ENCODE measurements around the gene ZNF865. TPM values are rescaled to one million over a fixed set of nuclear protein-coding genes. Genes with fewer than 3 reads are reported as not detected.

Gene ZNF865
- total RNA-seq, 1 donor from 2014 or later = 0.79 TPM

DNA sequence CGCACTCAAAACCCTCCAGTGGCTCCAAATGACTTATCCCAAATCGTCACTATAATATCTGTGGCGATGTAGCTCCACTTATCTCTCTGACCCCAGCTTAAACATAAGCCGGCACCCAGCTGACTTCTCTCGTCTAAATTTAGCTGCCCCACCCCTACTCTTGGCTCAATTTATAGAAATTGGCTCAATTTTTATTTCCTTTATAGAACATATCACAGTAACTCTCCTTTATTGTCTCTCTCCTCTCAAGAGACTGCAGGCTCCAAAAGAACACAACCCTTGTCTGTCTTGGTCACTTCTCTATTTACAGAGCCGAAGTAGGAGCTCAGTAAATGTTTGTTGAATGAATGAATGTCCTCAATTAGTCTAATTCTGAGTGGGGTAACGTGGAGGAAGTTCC, 18.1 kb downstream of the ZNF865 start:
- no peak for DNase-seq (ENCODE audit: low read depth in 2 of 2)

- DNase-seq (ENCODE audit: low read depth in 2 of 2) = peak; percentile 94 to 97
These were observed 18.9 kb downstream of the ZNF865 start, which contains the start of gene ZNF784 for GRCh38 chr19:55624109-55625003. Gene ZNF784 (minus strand): TSS chr19:55624566. CDS start chr19:55624561, 5 bp downstream.

- DNase-seq (ENCODE audit: low read depth in 2 of 2) = no peak
These were observed 19.5 kb downstream of the ZNF865 start for GRCh38 chr19:55625004-55625326.

GRCh38 chr19:55626350-55626749, 20.9 kb downstream of the ZNF865 start:
- DNase-seq (ENCODE audit: low read depth in 2 of 2) = no peak

- peak; percentile 96 for DNase-seq (ENCODE audit: low read depth in 2 of 2)
These were observed 27.0 kb downstream of the ZNF865 start for GRCh38 chr19:55632463-55632834.

DNA sequence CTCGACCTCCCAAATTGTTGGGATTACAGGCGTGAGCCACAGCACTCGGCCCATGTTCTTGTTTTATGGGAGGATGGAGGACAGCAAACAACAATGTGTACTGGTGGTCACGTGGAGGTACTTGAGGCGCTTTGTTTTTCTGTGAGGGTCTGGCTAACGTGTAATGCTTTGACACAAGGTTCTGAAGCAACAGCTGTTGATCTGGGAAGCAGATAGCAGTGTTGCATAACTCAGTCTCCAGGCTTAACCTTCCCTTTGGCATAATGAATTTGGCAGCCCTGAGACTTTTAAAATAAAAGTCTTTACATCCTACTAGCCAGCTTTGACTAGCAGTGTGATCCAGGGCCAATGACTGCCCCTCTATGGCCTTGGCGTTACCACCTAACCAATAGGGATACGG, 28.4 kb downstream of the ZNF865 start:
- DNase-seq (ENCODE audit: low read depth in 2 of 2) = no peak

DNA sequence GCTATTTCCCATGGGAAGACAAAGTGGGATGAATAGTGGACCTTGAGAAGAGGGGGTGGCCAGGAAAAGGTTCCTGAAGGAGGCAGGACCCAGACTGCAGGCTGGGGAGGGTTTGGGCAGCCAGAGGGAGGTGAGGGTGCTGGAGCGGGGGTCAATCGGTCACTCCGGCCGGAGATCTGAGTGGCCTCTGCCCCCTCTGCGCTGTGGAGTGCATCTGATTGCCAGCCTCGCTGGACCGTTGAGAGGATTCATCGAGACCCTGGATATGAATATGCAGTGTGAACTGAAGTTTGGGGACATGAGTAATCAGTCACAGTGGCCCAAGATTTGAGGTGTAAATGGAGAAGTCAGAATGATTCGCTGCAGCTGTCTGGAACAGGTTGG, 29.9 kb downstream of the ZNF865 start:
- DNase-seq (ENCODE audit: low read depth in 2 of 2) = no peak

GRCh38 chr19:55635856-55636440, 30.5 kb downstream of the ZNF865 start:
- no peak for DNase-seq (ENCODE audit: low read depth in 2 of 2)

GRCh38 chr19:55636723-55637122, 31.3 kb downstream of the ZNF865 start:
- DNase-seq (ENCODE audit: low read depth in 2 of 2) = no peak

DNA sequence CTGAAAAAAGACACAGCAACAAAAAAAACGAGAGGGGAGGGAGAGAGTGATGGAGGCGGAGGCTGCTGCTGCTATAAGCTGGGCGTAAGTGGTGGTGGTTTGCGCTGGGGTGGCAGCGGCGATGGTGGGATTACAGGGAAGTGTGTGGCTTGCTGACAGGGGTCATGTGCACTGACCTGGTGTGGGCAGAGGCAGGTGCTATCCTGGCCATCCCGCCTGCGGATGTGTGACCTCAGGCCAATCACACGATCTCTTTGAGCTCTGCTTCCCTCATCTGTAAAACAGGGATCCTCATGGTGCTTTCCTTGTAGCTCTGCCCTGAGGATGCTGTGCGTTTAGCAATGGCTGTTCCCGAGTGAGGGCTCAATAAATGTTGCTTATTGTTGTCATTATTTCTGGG, 32.1 kb downstream of the ZNF865 start:
- no peak for DNase-seq (ENCODE audit: low read depth in 2 of 2)

- DNase-seq (ENCODE audit: low read depth in 2 of 2) = peak; percentile 37 to 49
These were observed 33.5 kb downstream of the ZNF865 start for GRCh38 chr19:55638864-55639359.

- peak; percentile 83 to 87 for DNase-seq (ENCODE audit: low read depth in 2 of 2)
These were observed 34.7 kb downstream of the ZNF865 start for GRCh38 chr19:55640043-55640576.

DNA sequence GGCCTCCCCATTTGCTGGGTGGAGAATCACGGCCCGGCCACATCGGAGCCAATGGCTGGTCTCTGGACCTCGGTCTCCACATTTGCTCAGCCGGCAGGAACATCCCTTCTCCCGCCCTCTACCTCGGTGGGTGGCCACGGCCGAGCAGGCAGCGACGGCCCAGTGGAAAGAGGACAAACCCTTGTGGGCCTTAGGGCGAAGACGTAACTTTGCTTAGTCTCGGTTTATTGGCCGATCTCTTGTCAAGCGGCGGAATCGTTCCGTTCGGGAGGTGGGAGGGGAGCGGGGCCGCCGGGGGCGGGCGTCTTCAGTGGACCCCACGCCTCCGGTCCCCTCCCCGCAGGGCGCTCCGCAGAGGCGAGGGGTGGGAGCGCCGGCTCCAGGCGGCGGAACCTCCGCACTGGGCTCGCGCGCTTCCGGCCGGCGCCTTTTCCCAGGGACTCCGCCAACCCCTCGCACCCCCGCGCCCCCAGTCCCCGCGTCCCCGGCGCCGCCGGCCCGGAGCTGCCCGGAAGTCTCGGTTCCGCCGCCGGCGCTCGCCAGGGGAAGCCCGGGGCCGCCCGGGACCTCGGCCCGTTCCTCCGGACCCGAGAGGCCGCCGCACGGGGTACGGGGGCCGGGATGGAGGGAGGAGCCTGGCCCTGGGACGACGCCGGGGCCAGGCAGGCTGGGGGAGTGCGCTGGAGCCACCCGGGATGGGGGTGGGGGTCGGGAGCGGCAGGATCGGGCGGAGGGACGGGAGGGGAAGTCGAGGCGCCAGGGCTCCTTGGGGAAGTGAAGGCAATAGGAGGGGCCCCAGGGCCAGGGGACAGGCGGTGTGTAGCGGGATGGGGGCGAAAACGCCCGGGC, 35.4 kb downstream of the ZNF865 start, which contains the start of gene ZNF580:
TSS of gene ZNF580 (plus strand) at position 426 of the 849 bp plus-strand sequence. CDS start 1,507 bp downstream, outside the sequence.
- DNase-seq (ENCODE audit: low read depth in 2 of 2) = peak; percentile 62 to 73

GRCh38 chr19:55641426-55642152, 36.1 kb downstream of the ZNF865 start:
- peak in 1 of 2 donors; percentile 34 for DNase-seq (ENCODE audit: low read depth in 2 of 2)

- no peak for DNase-seq (ENCODE audit: low read depth in 2 of 2)
These were observed 36.9 kb downstream of the ZNF865 start for GRCh38 chr19:55642153-55643002.

- DNase-seq (ENCODE audit: low read depth in 2 of 2) = peak; percentile 76 to 79
These were observed 37.8 kb downstream of the ZNF865 start, which contains the start of gene ZNF581 for GRCh38 chr19:55643003-55643886. Gene ZNF581 (plus strand): TSS chr19:55643649. CDS start chr19:55644572, 923 bp downstream.

GRCh38 chr19:55643887-55644176, 38.4 kb downstream of the ZNF865 start:
- no peak for DNase-seq (ENCODE audit: low read depth in 2 of 2)

DNA sequence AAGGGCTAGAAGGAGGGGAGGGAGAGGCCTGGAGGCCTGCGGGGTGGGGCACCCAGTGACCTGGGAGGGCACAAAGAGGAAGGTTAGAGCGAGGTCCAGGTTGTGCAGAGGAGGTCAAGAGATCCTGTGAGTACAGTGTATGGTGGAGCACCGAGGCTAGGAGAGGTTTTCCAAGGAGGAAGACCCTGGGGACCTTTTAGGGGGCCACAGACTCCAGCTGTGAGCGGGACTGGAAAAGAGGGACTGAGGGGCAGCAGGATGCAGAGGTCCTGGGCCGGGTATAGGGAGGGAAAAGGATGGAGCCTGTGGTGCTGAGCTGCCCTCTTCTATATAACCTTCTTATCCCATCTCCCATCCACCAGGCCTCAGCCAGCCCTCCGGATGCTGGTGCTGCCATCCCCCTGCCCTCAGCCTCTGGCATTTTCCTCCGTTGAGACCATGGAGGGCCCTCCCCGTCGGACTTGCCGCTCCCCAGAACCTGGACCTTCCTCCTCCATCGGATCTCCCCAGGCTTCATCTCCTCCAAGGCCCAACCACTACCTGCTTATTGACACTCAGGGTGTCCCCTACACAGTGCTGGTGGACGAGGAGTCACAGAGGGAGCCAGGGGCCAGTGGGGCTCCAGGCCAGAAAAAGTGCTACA, 38.9 kb downstream of the ZNF865 start:
- no peak for DNase-seq (ENCODE audit: low read depth in 2 of 2)
